Thoracic aorta (tissue), 2 donors: ENCODE measurements around the gene PIEZO1. TPM values are rescaled to one million over a fixed set of nuclear protein-coding genes. Genes with fewer than 3 reads are reported as not detected.
A peak's percentile ranks its signal among the peaks of the same experiment; 100 is the strongest.

Experiments used
- ATAC-seq: fragments of 150-250 bp; one replicate; pipeline ENCODE4 v1.8.0; 2017; ENCODE audit warnings: low read depth; ENCODE audit not compliant: insufficient number of reproducible peaks, low FRiP score
- DNase-seq: peaks from one replicate; pipeline ENCODE4 v3.0.0-alpha.2; 2020; ENCODE audit warnings: low spot score
- H3K27ac ChIP-seq, 2 donors: fragments of 200-600 bp; sonication (generic); 1 replicate in 1 of 2; 2 replicates in 1 of 2; pipeline ENCODE4 v1.5.1; 2016; ENCODE audit warnings: mild to moderate bottlenecking in 2 of 2, moderate library complexity in 2 of 2
- H3K27me3 ChIP-seq: fragments of 200-600 bp; sonication (generic); replicated peaks from 2 replicates; pipeline ENCODE4 v1.6.0; 2016; ENCODE audit warnings: mild to moderate bottlenecking; ENCODE audit not compliant: insufficient read depth
- H3K36me3 ChIP-seq: fragments of 200-600 bp; sonication (generic); one replicate; pipeline ENCODE4 v1.5.1; 2016
- H3K4me1 ChIP-seq, 2 donors: fragments of 200-600 bp; sonication (generic); 1 replicate in 1 of 2; 2 replicates in 1 of 2; pipeline versions ENCODE4 v1.5.1 to v1.6.0; 2016; ENCODE audit warnings: low read depth in 2 of 2, mild to moderate bottlenecking in 1 of 2; ENCODE audit not compliant: control insufficient read depth in 1 of 2
- H3K4me3 ChIP-seq: fragments of 200-600 bp; sonication (generic); 2 replicates; pipeline ENCODE4 v1.5.1; 2016; ENCODE audit warnings: mild to moderate bottlenecking
- H3K9me3 ChIP-seq: fragments of 200-600 bp; sonication (generic); 2 replicates; pipeline ENCODE4 v1.5.1; 2016
- total RNA-seq, 2 donors: library from RNA; depleted of rRNA; stranded (reverse); fragments of >200 nt; gene quantifications; one replicate each; pipeline versions ENCODE4 v1.1.0 to v1.2.3, GENCODE V29; 2016
- TF ChIP-seq, protein P1 (sequence below): fragments of 200-600 bp; sonication (generic); IDR thresholded peaks from one replicate; pipeline ENCODE4 v1.5.1; 2019; ENCODE audit warnings: antibody characterized with exemption

Gene PIEZO1
- 100 to 1,000 TPM; 108 to 179 TPM for total RNA-seq

- no peak for ATAC-seq
- DNase-seq = no peak
- H3K4me3 ChIP-seq = peak within 1 kb of the TSS; percentile 97
- no peaks in the 10 kb centered on the region for H3K36me3 ChIP-seq
- peak within 1 kb of the TSS; percentile 88 to 91 for H3K27ac ChIP-seq
- H3K9me3 ChIP-seq = no peaks in the 10 kb centered on the region
- H3K27me3 ChIP-seq = no peaks in the 10 kb centered on the region
- H3K4me1 ChIP-seq = peaks cover 23 to 35% of the 10 kb centered on the region in 2 donors
- TF ChIP-seq, protein P1, sequence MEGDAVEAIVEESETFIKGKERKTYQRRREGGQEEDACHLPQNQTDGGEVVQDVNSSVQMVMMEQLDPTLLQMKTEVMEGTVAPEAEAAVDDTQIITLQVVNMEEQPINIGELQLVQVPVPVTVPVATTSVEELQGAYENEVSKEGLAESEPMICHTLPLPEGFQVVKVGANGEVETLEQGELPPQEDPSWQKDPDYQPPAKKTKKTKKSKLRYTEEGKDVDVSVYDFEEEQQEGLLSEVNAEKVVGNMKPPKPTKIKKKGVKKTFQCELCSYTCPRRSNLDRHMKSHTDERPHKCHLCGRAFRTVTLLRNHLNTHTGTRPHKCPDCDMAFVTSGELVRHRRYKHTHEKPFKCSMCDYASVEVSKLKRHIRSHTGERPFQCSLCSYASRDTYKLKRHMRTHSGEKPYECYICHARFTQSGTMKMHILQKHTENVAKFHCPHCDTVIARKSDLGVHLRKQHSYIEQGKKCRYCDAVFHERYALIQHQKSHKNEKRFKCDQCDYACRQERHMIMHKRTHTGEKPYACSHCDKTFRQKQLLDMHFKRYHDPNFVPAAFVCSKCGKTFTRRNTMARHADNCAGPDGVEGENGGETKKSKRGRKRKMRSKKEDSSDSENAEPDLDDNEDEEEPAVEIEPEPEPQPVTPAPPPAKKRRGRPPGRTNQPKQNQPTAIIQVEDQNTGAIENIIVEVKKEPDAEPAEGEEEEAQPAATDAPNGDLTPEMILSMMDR = peak; percentile 88
Measured at GRCh38 chr16:88785106-88785924, at the start of gene PIEZO1. Gene PIEZO1 (minus strand): TSS chr16:88785220. CDS start chr16:88784964, 256 bp downstream.

DNA sequence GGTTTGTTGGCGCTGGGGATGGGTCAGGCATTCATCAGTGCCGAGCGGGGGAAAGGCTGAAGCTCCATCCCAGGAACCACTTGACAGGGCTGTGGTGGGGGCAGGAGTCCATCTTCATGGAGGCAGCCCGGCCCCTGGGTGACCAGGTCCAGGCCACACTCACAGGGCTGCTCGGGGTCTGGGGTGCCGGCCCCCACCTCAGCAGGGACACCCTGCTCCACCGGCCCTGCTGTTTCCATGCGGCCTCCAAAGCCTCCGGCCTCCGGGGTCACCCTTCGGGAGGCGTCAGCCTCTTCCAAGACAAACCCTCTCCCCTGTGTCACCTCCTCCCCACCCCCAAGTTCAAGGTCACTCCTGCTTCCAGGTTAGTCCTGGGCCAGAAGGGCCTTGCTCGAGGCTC lies 49.6 kb upstream of the PIEZO1 start:
- no peaks in the 10 kb centered on the region for H3K27me3 ChIP-seq
- no peaks in the 10 kb centered on the region for H3K9me3 ChIP-seq
- ATAC-seq (no peak), DNase-seq (no peak)
- TF ChIP-seq, protein P1 = no peak
- H3K36me3 ChIP-seq = peaks cover 11% of the 10 kb centered on the region
- H3K4me1 ChIP-seq = no peaks in the 10 kb centered on the region
- H3K27ac ChIP-seq = no peak overlapping the region
- H3K4me3 ChIP-seq = no peak overlapping the region

DNA sequence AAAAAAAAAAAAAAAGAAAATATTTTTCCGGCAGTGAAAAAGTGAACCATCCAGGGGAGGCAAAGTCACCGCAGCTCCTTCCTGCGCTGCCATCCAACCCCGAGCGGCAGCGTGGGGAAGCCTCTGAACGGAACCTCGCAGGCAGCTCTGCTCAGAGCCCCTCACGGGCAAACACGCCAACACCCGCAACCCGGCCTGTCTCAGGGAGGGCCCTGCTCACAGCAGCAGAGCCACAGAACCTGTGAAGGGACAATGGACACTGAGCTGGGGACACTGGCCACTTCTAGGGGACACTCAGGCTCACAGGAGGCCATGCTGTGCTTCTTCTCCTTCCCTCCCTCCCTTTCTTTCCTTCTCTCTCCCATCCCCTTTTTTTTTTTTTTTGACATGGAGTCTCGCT lies 48.1 kb upstream of the PIEZO1 start:
- no peaks in the 10 kb centered on the region for H3K4me1 ChIP-seq
- no peaks in the 10 kb centered on the region for H3K9me3 ChIP-seq
- TF ChIP-seq, protein P1 = no peak
- peaks cover 6% of the 10 kb centered on the region for H3K36me3 ChIP-seq
- H3K27ac ChIP-seq = no peak overlapping the region
- ATAC-seq (no peak), DNase-seq (no peak)
- no peaks in the 10 kb centered on the region for H3K27me3 ChIP-seq
- no peak overlapping the region for H3K4me3 ChIP-seq

DNA sequence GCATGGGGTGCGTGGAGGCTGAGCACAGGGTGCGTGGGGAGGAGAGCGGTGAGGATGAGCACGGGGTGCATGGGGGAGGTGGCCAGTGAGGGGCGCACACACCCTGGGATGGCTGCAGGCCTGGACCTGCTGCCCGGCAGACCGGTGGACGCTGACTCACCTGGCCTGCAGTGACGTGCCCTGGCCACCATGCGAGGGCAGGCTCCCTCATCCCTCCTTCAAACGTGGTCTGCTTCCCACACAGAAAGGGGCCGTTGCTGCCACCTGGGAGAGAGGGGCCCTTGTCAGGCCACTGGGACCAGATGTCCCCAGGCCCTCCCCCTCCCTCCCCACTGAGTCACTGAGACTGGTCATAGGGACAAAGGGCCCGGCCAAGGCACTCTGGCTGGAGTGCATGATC lies 46.8 kb upstream of the PIEZO1 start:
- H3K4me1 ChIP-seq = no peaks in the 10 kb centered on the region
- no peaks in the 10 kb centered on the region for H3K9me3 ChIP-seq
- peaks cover 6% of the 10 kb centered on the region for H3K36me3 ChIP-seq
- ATAC-seq (no peak), DNase-seq (no peak)
- no peak overlapping the region for H3K4me3 ChIP-seq
- TF ChIP-seq, protein P1 = no peak
- H3K27me3 ChIP-seq = no peaks in the 10 kb centered on the region
- H3K27ac ChIP-seq = no peak overlapping the region

GRCh38 chr16:88830783-88831182 lies 45.8 kb upstream of the PIEZO1 start:
- Histone ChIP-seq H3K4me1 (no peaks in the 10 kb centered on the region), H3K27ac (no peak overlapping the region), H3K27me3 (no peaks in the 10 kb centered on the region), H3K9me3 (no peaks in the 10 kb centered on the region), H3K4me3 (no peak overlapping the region), H3K36me3 (peaks cover 7% of the 10 kb centered on the region)
- DNase-seq = no peak
- ATAC-seq = no peak
- TF ChIP-seq, protein P1 = no peak
